Fibroblast of skin of left biceps (primary cell): ENCODE measurements around the gene TAS2R46.
"Not testable (repeated sequence)": the region's sequence is repeated elsewhere in the genome, so short reads cannot be mapped to it uniquely, and the experiment has no call there.

Experiments used
- DNase-seq, 2 experiments: peaks; one replicate each; pipeline ENCODE4 v3.0.0-alpha.2; 2013; ENCODE audit warnings: low read depth in 2 of 2

Gene TAS2R46, protein sequence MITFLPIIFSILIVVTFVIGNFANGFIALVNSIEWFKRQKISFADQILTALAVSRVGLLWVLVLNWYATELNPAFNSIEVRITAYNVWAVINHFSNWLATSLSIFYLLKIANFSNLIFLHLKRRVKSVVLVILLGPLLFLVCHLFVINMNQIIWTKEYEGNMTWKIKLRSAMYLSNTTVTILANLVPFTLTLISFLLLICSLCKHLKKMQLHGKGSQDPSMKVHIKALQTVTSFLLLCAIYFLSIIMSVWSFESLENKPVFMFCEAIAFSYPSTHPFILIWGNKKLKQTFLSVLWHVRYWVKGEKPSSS

DNA sequence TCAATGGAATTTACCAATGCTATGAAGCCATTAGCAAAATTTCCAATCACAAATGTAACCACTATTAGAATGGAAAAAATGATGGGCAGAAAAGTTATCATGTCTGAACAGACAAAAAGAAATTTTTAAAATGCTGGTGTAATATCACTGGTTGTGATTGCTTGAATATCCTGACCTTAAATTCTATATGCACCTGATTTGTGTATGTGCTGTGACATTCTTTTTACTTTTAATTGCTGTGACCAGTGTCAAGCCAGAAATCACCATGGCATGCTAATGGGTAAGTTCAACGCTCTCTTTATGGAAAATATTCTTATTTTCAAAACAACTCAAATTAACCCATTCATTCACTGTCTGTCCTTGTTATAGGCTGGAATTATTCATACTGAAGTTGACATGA is at the start of gene TAS2R46:
TSS of gene TAS2R46 (minus strand) at position 101 of the 400 bp plus-strand sequence. CDS start at position 101, 0 bp downstream.
- DNase-seq: not testable (repeated sequence)

DNA sequence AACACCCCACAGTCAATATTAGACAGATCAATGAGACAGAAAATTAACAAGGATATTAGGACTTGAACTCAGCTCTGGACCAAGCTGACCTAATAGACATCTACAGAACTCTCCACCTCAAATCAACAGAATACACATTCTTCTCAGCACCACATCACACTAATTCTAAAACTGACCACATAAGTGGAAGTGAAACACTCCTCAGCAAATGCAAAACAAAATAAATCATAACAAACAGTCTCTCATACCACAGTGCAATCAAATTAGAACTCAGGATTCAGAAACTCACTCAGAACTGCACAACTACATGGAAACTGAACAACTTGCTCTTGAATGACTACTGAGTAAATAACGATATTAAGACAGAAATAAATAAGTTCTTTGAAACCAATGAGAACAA is 49.1 kb upstream of the TAS2R46 start:
- not testable (repeated sequence) for DNase-seq

DNA sequence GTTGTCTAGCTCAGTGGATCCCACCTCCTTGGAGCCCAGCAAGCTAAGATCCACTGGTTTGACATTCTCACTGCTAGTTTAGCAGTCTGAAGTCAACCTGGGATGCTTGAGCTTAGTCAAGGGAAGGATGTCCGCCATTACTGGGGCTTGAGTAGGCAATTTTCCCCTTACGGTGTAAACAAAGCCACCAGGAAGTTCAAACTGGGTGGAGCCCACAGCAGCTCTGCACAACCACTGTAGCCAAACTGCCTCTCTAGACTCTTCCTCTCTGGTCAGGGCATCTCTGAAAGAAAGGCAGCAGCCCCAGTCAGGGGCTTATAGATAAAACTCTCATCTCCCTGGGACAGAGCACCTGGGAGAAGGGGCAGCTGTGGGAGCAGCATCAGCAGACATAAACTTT is 46.8 kb upstream of the TAS2R46 start:
- DNase-seq: no peak

DNA sequence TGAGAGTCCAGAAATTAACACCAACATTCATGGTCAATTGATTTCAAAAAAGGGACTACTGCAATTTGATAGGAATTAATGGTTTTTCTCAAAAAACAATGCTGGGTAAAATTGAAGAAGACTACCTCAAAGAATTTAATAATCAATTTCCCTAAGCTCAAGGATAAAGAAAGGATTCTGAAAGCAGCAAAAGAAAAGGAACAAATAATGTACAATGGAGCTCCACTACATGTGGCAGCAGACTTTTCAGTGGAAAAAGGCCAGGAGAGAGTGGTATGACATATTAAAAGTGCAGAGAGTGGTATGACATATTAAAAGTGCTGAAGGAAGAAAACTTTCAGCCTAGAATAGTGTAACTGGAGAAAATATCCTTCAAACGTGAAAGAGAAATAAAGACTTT is 45.6 kb upstream of the TAS2R46 start:
- DNase-seq: no peak

DNA sequence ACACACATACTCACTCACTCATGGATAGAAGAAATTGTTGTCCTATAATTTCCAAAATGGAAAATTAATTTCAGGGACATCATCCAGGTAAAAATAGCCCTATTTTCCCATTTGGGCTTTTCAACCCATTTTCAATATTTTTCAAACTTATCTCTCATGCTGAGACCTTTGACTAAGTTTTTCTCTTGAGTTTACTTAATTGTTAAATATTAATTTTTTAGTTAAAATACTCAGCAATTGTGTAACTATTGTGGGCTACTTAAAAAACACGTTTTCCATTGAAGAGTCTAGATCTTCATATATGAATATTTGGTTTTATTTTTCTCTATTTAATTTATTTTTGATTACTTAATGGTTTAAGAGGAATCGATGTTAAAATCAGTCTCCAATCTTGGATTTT is 44.2 kb upstream of the TAS2R46 start:
- no peak for DNase-seq

DNA sequence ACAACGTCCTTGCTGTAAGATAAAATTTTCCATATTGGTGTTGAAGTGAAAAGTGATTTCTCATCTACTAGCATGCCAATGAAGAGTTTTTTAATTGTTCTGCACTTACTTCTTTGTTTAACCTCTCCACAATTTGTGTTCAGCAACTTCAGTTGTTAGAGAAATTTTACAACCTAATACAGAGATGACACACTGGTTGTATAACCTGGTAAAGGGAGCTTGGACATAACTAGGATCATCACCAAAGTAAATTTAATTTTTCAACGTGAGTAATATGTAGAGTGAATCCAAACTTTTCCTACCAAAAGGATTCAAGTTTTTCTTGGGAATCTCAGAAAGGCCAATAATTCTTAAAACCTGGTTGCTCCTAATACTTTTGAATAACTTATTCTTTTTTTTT is 43.5 kb upstream of the TAS2R46 start:
- no peak for DNase-seq

DNA sequence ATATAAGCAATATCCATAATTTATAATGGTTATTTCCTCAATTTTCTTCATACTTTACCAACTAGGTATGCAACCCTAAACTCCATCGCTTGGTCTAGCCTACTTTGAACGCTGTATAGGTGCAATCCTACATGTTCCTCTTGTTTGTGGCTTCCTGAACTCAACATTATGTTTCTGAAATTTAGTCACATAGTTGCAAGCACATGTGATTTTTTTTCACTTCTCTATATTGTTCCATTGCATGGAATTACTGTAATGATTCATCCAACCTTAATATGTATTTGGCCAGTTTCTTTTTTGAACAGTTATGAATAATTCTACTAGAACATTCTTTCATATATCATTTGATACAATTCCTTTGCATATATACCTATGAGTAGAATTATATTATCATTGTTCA is 32.8 kb upstream of the TAS2R46 start:
- not testable (repeated sequence) for DNase-seq

DNA sequence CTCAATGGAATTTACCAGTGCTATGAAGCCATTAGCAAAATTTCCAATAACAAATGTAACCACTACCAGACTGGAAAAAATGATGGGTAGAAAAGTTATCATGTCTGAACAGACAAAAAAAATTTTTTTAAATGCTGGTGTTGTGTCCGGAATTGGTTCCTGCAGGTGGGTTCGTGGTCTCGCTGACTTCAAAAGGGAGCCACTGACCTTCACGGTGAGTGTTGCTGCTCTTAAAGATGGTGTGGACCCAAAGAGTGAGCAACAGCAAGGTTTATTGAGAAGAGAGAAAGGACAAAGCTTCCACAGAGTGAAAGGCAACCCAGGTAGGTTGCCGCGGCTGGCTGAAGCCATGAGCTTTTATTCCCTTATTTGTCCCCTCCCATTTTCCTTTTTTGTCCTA is 30.0 kb upstream of the TAS2R46 start, which contains the start of gene TAS2R43:
TSS of gene TAS2R43 (minus strand) at position 186 of the 400 bp plus-strand sequence. CDS start at position 102, 84 bp downstream.
- DNase-seq: no peak

DNA sequence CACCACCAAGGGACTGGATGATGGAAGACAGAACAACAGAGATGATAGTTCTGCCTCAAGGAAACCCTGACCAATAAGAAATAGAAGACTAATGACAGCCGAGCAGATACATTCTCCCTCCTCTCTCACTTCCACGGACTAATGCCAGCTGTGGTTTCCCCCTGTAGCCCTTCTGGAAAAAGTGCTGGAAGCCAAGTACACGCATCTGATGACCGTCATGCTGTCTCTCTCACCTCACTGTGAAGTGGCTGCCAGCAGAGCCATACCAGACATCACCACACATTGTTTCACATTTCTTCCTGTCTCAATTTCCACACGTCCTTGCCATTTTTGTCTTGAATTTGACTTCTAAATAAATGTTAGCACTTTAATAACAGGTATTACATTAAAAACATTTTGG is 27.2 kb upstream of the TAS2R46 start:
- no peak for DNase-seq

DNA sequence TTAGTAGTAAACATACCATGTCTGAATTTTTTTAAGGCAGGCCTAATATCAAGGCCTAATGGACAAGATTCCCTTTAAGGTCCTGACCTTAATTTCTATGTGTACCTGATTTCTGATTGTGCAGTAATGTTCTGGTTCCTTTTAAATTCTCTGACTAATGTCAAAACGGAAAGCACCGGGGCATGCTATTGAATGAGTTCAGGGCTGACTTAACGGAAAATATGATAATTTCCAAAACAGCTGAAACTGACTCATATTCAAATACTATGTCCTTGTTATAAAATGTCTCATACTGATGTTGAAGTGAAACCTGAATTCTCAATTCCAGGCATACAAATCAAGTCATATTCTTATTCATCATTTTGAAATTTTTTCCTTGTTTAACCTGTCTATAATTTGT is 23.3 kb upstream of the TAS2R46 start:
- no peak for DNase-seq

DNA sequence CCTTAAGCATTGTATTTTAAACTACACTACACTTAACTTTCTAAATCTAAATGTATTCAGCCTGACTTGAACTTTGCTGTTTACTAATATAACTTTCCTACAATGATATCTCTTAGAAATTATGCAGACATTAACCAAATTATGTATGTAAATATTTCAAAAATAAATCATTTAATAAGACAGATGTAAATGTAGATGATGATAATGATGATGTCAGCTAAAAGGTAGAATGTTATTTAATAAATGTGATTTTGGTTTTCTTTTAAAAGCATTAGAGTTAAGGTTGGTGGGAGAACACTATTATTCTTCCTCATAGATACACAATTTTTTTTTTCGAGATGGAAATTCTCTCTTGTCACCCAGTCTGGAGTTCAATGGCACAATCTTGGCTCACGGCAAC is 19.9 kb upstream of the TAS2R46 start:
- DNase-seq: no peak

DNA sequence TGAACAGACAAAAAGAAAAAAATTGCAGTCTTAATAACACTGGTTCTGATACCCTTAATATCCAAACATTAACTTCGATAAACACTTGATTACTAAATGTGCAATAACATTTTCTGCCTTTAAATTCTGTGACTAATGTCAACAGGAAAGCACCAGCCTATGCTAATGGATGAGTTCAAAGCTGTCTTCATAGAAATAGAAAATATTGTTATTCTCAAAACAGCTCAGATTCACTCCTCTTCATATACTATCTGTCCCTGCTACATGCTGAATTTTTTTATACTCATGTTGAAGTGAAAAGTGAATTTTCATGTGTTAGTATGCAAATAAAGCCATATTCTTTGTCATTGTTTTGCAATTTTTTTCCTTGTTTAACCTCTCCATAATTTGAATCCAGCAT is 16.2 kb upstream of the TAS2R46 start:
- DNase-seq: no peak

DNA sequence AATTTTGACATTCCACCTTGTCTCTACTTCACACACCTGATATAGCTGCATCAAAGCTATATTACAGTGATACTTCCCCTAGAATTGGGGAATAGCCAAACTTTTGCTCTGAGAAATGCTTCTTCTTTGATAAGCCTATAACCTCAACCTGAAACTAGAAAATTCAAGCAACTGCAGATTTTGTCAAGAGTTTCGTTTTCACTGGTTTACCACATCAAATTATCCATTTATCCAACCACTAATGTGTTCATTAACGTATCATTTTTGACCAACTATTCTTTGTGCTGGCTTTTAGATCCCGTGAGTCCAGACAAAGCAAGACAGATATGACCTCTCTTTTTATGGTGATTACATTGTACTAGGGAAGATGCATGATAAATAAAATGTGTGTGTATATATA is 13.5 kb upstream of the TAS2R46 start:
- no peak for DNase-seq

DNA sequence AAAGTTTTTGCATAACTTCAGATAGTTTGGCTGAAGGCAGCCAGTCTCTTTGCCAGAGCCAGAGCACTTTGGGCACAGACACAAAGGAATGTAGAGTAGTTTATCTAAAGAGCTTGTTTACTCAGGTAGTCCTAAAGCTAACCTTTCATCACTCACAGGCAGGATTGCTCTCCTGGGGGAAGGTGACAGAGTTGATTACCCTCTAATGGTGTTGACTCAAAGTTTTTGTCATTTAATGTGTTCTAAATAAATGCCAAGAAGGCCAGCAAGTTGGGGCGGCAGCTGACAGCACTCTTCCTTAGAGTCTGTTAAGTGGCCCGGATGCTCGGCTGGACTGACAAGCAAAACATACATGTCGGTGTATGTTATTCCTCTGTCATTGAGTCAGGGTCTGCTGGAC is 9.3 kb upstream of the TAS2R46 start:
- no peak for DNase-seq

DNA sequence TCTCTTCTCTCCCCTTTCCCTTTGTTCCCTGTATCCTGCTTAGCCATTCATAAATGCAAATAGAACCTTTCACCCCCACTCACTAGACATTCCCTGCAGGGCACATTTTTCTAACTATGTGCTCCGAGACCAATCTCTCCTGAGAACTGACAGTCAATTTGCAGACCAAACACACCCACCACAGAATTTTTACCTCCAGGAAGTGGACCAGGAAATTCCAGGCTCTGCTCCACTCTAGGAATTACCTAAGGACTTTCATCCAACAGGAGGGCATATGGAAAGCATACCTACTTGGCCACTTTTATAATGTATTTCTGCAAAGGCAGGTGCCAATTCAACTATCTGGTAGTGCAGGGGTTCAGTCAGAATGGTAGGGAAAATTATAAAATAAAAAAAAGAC is 8.9 kb upstream of the TAS2R46 start:
- no peak for DNase-seq

DNA sequence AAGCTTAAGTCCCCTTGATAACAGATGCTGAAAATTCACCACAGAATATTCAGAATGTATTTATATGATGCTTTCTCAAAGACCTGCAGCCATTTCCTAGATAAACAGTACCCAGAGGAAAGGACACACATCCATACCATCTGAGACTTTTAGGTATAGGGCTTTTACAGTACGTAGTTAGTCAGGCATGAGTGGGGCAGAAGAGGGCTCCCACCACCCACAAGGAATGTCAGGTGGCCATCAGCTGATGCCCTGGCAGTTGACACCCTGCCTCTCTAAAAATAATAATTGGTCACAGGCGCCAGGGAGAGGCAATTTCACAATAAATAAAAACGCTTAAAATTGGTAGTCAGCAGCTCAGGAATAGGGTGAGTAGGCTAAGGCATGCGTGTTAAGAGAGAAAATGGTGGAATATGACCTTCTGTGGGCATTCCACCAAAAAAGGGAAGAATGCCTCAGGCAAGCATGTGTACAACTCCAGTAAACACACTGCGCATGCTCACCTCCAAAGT is 7.8 kb upstream of the TAS2R46 start:
- DNase-seq: no peak

DNA sequence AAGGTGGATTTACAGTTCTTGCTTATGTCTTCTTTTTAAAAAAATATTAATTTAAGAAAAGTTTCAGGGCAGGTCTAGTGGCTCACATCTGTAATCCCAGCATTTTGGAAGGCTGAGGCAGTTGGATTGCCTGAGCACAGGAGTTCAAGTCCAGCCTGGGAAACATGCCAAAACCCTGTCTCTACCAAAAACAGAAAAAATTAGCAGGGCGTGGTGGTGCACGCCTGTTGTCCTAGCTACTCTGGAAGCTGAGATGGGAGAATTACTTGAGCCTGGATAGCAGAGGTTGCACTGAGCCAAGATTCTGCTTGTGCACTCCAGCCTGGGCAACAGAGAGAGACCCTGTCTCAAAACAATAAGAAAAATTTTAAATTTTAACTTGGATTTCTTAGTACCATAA is 5.4 kb upstream of the TAS2R46 start:
- DNase-seq: peak in 1 of 2 experiments; percentile 1

DNA sequence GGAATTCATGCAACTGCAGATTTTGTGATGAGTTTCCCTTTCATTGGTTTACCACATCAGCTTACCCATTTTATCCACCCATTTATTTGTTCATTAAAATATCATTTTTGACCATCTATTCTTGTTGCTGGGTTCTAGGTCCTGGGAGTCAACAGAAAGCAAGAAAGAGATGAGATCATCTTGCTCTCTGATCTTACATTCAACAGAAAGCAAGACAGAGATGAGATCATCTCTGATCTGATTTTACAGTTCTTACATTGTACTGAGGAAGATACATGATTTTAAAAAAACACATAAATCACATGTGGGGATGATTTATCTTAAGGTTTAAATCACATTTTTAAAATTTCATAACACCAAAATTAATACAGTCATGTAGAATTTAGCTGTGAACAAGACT is 2.3 kb downstream of the TAS2R46 start:
- DNase-seq: no peak

DNA sequence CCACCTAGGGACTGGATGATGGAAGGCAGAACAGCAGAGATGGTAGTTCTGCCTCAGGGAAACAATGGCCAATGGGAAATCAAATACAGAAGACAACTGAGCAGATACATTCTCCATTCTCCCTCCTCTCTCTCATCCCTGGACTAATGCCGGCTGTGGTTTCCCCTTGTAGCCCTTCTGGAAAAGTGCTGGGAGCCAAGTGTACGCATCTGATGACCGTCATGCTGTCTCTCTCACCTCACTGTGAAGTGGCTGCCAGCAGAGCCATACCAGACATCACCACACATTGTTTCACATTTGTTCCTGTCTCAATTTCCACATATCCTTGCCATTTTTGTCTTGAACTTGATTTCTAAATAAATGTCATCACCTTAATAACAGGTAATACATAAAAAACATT is 3.1 kb downstream of the TAS2R46 start:
- no peak for DNase-seq

DNA sequence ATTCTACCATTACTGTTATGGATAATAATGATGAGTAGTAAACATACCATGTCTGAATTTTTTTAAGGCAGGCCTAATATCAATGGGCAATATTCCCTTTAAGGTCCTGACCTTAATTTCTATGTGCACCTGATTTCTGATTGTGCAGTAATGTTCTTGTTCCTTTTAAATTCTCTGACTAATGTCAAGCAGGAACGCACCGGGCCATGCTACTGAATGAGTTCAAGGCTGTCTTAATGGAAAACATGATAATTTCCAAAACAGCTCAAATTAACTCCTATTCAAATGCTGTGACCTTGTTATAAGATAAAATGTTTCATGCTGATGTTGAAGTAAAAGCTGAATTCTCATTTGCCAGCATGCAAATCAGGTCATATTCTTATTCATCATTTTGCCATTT is 6.8 kb downstream of the TAS2R46 start:
- no peak for DNase-seq

DNA sequence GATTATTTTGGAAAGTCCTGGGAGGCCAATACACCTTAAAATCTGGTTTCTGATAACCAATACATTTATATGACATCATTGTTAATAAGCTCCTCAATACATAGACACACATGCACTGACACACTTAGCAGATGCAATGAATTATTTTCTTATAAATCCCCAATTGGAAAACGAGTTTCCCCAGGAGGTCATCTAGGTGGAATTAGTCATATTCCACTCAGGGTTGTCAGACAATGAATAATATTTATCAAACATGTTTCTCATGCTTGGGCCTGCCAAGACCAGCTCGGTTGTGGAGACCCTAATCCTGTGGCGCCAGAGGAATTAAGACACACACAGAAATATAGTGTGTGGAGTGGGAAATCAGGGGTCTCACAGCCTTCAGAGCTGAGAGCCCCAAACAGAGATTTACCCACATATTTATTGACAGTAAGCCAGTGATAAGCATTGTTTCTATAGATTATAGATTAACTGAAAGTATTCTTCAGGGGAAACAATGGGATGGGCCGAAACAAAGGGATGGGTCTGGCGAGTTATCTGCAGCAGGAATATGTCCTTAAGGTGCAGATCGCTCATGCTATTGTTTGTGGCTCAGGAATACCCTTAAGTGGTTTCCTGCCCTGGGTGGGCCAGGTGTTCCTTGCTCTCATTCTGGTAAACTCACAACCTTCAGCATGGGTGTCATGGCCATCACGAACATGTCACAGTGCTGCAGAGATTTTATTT is 12.1 kb downstream of the TAS2R46 start:
- not testable (repeated sequence) for DNase-seq

DNA sequence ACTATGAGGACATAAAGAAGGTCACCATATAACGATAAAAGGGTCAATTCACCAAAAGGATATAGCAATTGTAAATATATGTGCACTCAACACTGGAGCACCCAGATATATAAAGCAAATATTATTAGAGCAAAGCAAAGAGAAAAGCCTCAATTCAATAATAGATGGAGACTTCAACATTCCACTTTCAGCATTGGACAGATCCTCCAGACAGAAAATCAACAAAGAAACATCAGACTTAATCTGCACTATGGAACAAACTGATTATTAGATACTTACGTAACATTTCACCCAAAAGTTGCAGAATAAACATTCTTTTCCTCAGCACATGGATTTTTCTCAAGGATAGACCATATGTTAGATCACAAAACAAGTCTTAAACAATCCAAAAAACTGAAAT is 20.7 kb downstream of the TAS2R46 start:
- not testable (repeated sequence) for DNase-seq

DNA sequence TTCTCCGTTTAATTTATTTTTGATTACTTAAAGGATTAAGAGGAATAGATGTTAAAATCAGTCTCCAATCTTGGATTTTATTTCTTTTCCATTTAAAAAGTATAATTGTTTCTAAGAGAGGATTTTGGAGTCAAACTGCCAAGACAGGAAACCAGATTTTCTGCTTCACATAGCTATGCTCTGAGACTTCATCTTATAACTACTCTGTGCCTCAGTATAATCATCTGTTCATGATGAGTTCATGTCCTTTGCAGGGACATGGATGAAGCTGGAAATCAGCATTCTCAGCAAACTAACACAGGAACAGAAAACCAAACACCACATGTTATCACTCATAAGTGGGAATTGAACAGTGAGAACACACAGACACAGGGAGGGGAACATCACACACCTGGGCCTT is 21.9 kb downstream of the TAS2R46 start:
- peak in 1 of 2 experiments; percentile 1 for DNase-seq
